A549 treated with Hydrocortisone at 1 μM for 4 hours (cell line): ENCODE data around the gene RRAGC. TPM values are rescaled to one million over a fixed set of nuclear protein-coding genes. Genes with fewer than 3 reads are reported as not detected.

ENCODE experiments used
- total RNA-seq: library from RNA; stranded (reverse); fragments of 200-300 nt; extraction: Qiagen RNA extraction; gene quantifications from 5 replicates; pipeline ENCODE4 v1.2.3, GENCODE V29; 2022

The RRAGC gene, protein sequence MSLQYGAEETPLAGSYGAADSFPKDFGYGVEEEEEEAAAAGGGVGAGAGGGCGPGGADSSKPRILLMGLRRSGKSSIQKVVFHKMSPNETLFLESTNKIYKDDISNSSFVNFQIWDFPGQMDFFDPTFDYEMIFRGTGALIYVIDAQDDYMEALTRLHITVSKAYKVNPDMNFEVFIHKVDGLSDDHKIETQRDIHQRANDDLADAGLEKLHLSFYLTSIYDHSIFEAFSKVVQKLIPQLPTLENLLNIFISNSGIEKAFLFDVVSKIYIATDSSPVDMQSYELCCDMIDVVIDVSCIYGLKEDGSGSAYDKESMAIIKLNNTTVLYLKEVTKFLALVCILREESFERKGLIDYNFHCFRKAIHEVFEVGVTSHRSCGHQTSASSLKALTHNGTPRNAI
- 30.2 to 36.2 TPM (median 31.1 TPM) in 5 replicates for total RNA-seq

DNA sequence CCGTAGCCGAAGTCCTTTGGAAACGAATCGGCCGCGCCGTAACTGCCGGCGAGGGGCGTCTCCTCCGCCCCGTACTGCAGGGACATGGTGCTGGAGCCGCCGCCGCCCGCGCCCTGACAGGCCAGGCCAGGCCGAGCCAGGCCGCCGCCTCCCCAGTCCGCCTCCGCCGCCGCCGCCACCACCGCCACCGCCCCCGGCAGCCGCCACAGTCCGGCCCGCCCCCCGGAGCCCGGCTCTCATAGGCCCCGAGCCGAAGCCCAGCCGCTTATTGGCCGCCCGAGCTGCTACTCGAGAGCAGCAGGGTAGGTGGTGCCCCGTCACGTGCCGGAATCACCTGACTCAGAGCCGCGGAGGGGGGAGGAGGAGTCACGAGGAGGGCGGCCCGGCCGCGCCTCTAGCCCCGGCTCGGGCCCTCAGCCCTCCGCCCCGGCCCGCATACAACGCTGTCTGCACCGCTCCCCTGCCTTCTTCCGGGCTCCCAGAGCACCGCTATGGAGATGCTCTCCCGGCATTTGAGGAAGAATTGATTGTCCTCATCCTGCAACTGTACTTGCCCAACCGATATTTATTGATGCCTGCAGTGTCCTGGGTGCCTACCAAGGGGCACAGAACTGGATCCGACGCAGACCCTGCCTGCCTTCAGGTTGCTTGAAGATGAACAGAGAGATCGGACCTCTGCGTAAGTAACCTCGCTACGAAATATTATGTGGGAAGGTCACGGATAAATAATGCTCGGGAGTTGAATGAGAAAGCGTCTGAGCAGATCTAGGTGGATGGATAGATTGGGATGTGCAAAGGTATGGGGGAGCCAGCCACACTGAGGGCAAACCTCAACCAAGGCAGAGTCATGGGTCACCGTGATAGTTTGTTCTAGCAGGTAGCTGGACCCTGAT lies at the start of gene RRAGC:
RRAGC (minus strand) TSS at position 212 of the 893 bp plus-strand sequence; CDS start at position 86, 126 bp downstream.

DNA sequence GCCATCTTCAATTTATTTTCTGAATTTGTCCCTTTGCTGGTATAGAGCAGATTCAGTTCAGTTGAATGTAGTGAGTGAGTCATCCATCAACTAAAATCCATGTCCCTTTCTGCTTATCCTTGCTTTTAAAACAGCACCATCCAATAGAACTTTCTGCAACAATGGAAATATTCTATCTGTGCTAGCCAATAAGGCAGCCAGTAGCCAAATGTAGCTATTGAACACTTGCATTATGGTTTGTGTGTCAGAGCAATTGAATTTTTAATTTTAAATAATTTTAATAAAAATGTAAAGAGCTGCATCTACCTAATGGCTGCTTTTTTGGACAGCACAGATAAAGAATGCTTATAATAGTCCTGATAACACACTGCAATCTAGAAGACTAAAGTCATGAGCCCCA lies 21.9 kb upstream of the RRAGC start, which contains the start of gene GJA9:
GJA9 (minus strand) TSS at position 101 of the 400 bp plus-strand sequence. CDS start 5,489 bp downstream, outside the sequence.

DNA sequence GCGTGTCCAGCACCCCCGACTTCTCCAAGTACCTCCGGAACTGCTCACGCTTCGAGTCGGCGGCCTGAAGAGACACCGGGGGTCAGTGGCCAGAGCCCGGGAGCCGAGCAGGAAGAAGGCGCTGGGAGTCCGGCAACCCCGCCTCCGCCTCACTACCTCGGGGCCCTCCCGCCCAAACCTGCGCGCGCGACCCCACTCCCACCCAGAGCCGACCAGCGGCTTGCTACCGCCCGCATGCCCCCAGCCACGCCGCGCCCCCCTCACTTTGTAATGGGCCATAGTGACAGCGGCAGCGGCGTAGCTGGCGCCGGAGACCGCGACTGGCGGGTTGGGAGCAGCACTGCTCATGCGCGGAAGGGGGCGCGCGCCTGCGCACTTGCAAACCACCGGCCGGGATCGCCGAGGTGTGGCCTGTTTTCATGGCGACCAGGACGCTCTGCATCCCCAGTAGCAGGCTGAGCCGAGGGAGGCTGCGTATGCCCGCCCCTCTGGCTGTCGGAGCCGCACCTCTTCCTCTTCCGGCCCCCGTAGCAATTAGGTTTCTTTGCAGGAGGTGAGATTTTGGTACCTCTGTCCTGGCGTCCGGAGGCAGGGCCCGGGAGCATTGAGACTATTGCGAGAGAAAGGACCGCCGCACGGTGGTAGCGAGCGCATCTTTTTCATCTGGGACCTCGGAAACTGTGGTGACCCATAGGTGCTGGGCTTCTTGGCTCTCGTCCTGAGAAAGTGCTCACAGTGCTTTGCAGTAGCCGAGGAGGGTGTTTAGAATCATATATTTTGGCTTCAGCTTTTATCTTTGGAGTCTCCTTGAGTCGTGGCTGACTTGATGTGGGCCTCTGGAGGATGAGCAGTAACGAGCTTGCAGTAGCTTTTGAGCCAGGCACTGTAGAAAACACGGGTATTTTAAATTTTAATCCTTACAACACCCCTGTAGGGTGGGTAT lies 13.7 kb upstream of the RRAGC start, which contains the start of gene MYCBP:
MYCBP (minus strand) TSS at position 322 of the 943 bp plus-strand sequence; CDS start at position 279, 43 bp downstream.

Other genes with a start within 250 kb of the RRAGC start
- 18.6 to 25.9 TPM (median 20.1 TPM) in 5 replicates for gene MYCBP, start 13.6 kb upstream of the RRAGC start, total RNA-seq
- 0.07 TPM in 1 of 5 replicates, not detected in the others for gene GJA9, start 21.8 kb upstream of the RRAGC start, total RNA-seq
- 1.7 to 2.3 TPM (median 2.1 TPM) in 5 replicates for gene RHBDL2, start 82.1 kb upstream of the RRAGC start, total RNA-seq
- 38.8 to 45.9 TPM (median 44.8 TPM) in 5 replicates for gene AKIRIN1, start 131.5 kb upstream of the RRAGC start, total RNA-seq
- 411 to 462 TPM (median 440 TPM) in 5 replicates for gene NDUFS5, start 166.6 kb upstream of the RRAGC start, total RNA-seq